SU-DHL-6 (cell line): ENCODE measurements around the gene GBF1.

ENCODE experiments used
- CTCF ChIP-seq: fragments of 200-600 bp; sonication (generic); IDR thresholded peaks from one replicate; pipeline ENCODE4 v1.5.1; 2017; ENCODE audit warnings: antibody characterized with exemption, mild to moderate bottlenecking, low read length, moderate library complexity; ENCODE audit not compliant: insufficient read depth, poor library complexity, severe bottlenecking
- EZH2phosphoT487 ChIP-seq: fragments of 200-600 bp; sonication (generic), shearing (Covaris generic); conservative IDR thresholded peaks from 2 replicates; pipeline ENCODE4 v1.6.1; 2018; ENCODE audit warnings: mild to moderate bottlenecking, antibody characterized with exemption, low read length, moderate library complexity, mixed read lengths

GRCh38 chr10:102202386-102202785 is 42.9 kb upstream of the GBF1 start:
- no peak for TF ChIP-seq CTCF
- no peak for TF ChIP-seq EZH2phosphoT487
